Endothelial cell of umbilical vein (primary cell): ENCODE data around the gene SLC6A7. TPM values are rescaled to one million over a fixed set of nuclear protein-coding genes. Genes with fewer than 3 reads are reported as not detected.

Experiments
- BruUV-seq: library from RNA; stranded (reverse); fragments of 400-500 nt; replicated peaks from 2 replicates; lab custom pipeline; 2021; lab: Mats Ljungman, UMichigan
- CTCF ChIA-PET: fragments of 300-600, 350-600 bp; sonication (Branson Sonifier 250); formaldehyde crosslinking; loops from one replicate; lab custom pipeline; 2021; ENCODE audit warnings: antibody characterized with exemption, inconsistent platforms; lab: Charles Lee
- POLR2A ChIA-PET: fragments of 300-600, 350-600 bp; sonication (Branson Sonifier 250); formaldehyde crosslinking; loops from one replicate; lab custom pipeline; 2021; ENCODE audit warnings: antibody characterized with exemption, inconsistent platforms; lab: Charles Lee
- DNase-seq: peaks from one replicate; pipeline ENCODE4 v3.0.0-alpha.2; 2011; ENCODE audit warnings: low read depth, low spot score
- FAIRE-seq: peaks from 2 replicates; lab custom pipeline; 2011; peaks lifted over from hg19 to GRCh38; lab: Jason Lieb, UNC
- H2AFZ ChIP-seq: 2 replicates; pipeline ENCODE4 v1.6.0; 2012; ENCODE audit warnings: low read depth, low read length, control low read depth, inconsistent platforms
- H3K27ac ChIP-seq: 2 replicates; pipeline ENCODE4 v1.5.1; 2011; ENCODE audit warnings: low read depth, mild to moderate bottlenecking, control low read depth, low read length, moderate library complexity; ENCODE audit not compliant: insufficient read depth
- H3K27me3 ChIP-seq, 2 experiments: 2 replicates each; pipeline versions ENCODE4 v1.6.0 to v1.6.1; 2011; ENCODE audit warnings: low read length in 2 of 2, mixed read lengths in 1 of 2; ENCODE audit not compliant: control insufficient read depth in 2 of 2, insufficient read depth in 2 of 2
- H3K36me3 ChIP-seq, 2 experiments: 2 replicates in 1 of 2; 3 replicates in 1 of 2; pipeline ENCODE4 v1.5.1; 2011; ENCODE audit warnings: low read length in 2 of 2, mild to moderate bottlenecking in 1 of 2, moderate library complexity in 1 of 2; ENCODE audit not compliant: control insufficient read depth in 2 of 2, insufficient read depth in 2 of 2; ENCODE audit errors: extremely low read depth in 1 of 2
- H3K4me1 ChIP-seq: 3 replicates; pipeline ENCODE4 v1.5.1; 2011; ENCODE audit warnings: mild to moderate bottlenecking, low read length; ENCODE audit not compliant: control insufficient read depth, insufficient read depth; ENCODE audit errors: extremely low read depth
- H3K4me2 ChIP-seq: 2 replicates; pipeline ENCODE4 v1.6.1; 2011; ENCODE audit warnings: low read length, control low read depth, mixed read lengths; ENCODE audit not compliant: insufficient read depth
- H3K4me3 ChIP-seq, 3 experiments: fragments of 200-600 bp in 1 of 3; sonication (generic), shearing (Covaris generic) in 1 of 3; replicated peaks in 1 of 3; 2 replicates each; pipeline ENCODE4 v1.5.1; 2011 to 2016; ENCODE audit warnings: control low read depth in 3 of 3, low read length in 3 of 3, mild to moderate bottlenecking in 2 of 3, inconsistent platforms in 1 of 3, low read depth in 1 of 3, moderate library complexity in 1 of 3; ENCODE audit not compliant: insufficient read depth in 1 of 3
- H3K79me2 ChIP-seq: 2 replicates; pipeline ENCODE4 v1.6.0; 2012; ENCODE audit warnings: low read length, inconsistent platforms; ENCODE audit not compliant: control insufficient read depth, insufficient read depth
- H3K9ac ChIP-seq: replicated peaks from 2 replicates; pipeline ENCODE3; 2011; ENCODE audit warnings: low read length, control low read depth; ENCODE audit not compliant: insufficient read depth; ENCODE audit errors: extremely low read depth
- H3K9me1 ChIP-seq: replicated peaks from 3 replicates; pipeline ENCODE4 v1.6.0; 2011; ENCODE audit warnings: mild to moderate bottlenecking, low read length; ENCODE audit not compliant: control insufficient read depth, insufficient read depth; ENCODE audit errors: extremely low read depth
- H3K9me3 ChIP-seq: replicated peaks from 2 replicates; pipeline ENCODE4 v1.5.1; 2012; ENCODE audit warnings: low read length, inconsistent platforms; ENCODE audit not compliant: control insufficient read depth, insufficient read depth
- H4K20me1 ChIP-seq: replicated peaks from 2 replicates; pipeline ENCODE3; 2011; ENCODE audit warnings: mild to moderate bottlenecking, low read length; ENCODE audit not compliant: control insufficient read depth, insufficient read depth; ENCODE audit errors: extremely low read depth
- CTCF ChIP-seq, 2 donors: IDR thresholded peaks; 1 replicate in 1 of 2; 2 replicates in 1 of 2; pipeline ENCODE4 v1.5.1; 2011; ENCODE audit warnings: low read length in 2 of 2, mild to moderate bottlenecking in 2 of 2, moderate library complexity in 2 of 2, control low read depth in 1 of 2, inconsistent platforms in 1 of 2, low read depth in 1 of 2; ENCODE audit not compliant: insufficient read depth in 1 of 2; ENCODE audit errors: extremely low read depth in 1 of 2
- EZH2 ChIP-seq: IDR thresholded peaks from 2 replicates; pipeline ENCODE4 v1.6.1; 2012; ENCODE audit warnings: borderline replicate concordance, low read depth, mild to moderate bottlenecking, moderate library complexity, low read length, inconsistent platforms; ENCODE audit not compliant: severe bottlenecking
- FOS ChIP-seq: IDR thresholded peaks from 2 replicates; pipeline ENCODE4 v1.6.1; 2011; ENCODE audit warnings: mild to moderate bottlenecking, low read length, moderate library complexity, borderline replicate concordance; ENCODE audit not compliant: insufficient read depth
- GATA2 ChIP-seq: IDR thresholded peaks from 2 replicates; pipeline ENCODE4 v1.7.0; 2011; ENCODE audit warnings: low read depth, mild to moderate bottlenecking, moderate library complexity, mixed read lengths, low read length; ENCODE audit not compliant: insufficient read length, insufficient read depth
- JUN ChIP-seq: IDR thresholded peaks from 2 replicates; pipeline ENCODE4 v1.6.1; 2011; ENCODE audit warnings: borderline replicate concordance, low read depth; ENCODE audit not compliant: insufficient read length, insufficient read depth
- MAX ChIP-seq: IDR thresholded peaks from 2 replicates; pipeline ENCODE4 v1.6.1; 2011; ENCODE audit not compliant: insufficient read depth, insufficient read length
- MYC ChIP-seq: IDR thresholded peaks from one replicate; pipeline ENCODE4 v1.6.1; 2011; ENCODE audit warnings: mild to moderate bottlenecking, low read depth, low read length
- POLR2A ChIP-seq: IDR thresholded peaks from 2 replicates; pipeline ENCODE4 v1.6.1; 2012; ENCODE audit warnings: low read depth, mild to moderate bottlenecking, control low read depth, low read length
- POLR2AphosphoS5 ChIP-seq: IDR thresholded peaks from 2 replicates; pipeline ENCODE4 v1.6.1; 2012; ENCODE audit warnings: low read depth, mild to moderate bottlenecking, control low read depth, low read length, moderate library complexity; ENCODE audit not compliant: insufficient read depth
- dilution Hi-C: fragments of 300-500 bp; cut with MboI; formaldehyde crosslinking; loops from one replicate; pipeline ENCODE4 v1.15.0; 2019; ENCODE audit warnings: low sequenced_read_pairs; ENCODE audit not compliant: extremely low pct_ligation_motif_present
- intact Hi-C: fragments of 100-400 bp; cut with micrococcal nuclease; formaldehyde crosslinking; loops from one replicate; pipeline ENCODE4 v1.10.0; 2022
- polyA plus RNA-seq, 4 experiments: library from polyadenylated mRNA; depleted of rRNA in 3 of 4; stranded (reverse) in 3 of 4; unstranded in 1 of 4; fragments of >200 nt; gene quantifications; 2 replicates each; pipeline versions ENCODE4 v1.2.1 to v1.2.3, GENCODE V29; 2011 to 2012; ENCODE audit warnings: missing spikeins in 1 of 4
- total RNA-seq: library from RNA; stranded (reverse); gene quantifications from 2 replicates; pipeline ENCODE4 v1.2.3, GENCODE V29; 2021

Gene SLC6A7
- total and polyA plus RNA-seq, 2 donors (not counting 3 experiments of a cell fraction or from before 2014, with no cell fraction given): not detected

GRCh38 chr5:150152636-150153462, 37.0 kb upstream of the SLC6A7 start:
- no peak overlapping the region for H3K9ac ChIP-seq
- no TSS peak for BruUV-seq
- no peak overlapping the region for H2AFZ ChIP-seq
- intact Hi-C loops: no loop called here
- no peaks in the 10 kb centered on the region for H3K9me1 ChIP-seq
- TF ChIP-seq GATA2: no peak
- no peak for TF ChIP-seq MYC
- no peak for TF ChIP-seq MAX
- TF ChIP-seq FOS: no peak
- no peak for TF ChIP-seq CTCF (IDR thresholded peaks at IDR 0.05; ENCODE audit: extremely low read depth in 1 of 2, insufficient read depth in 1 of 2, low read depth in 1 of 2, low read length in 2 of 2)
- TF ChIP-seq POLR2A: no peak
- TF ChIP-seq POLR2AphosphoS5: no peak
- no peak for TF ChIP-seq EZH2
- TF ChIP-seq JUN: no peak
- FAIRE-seq (no peak), DNase-seq (no peak)
- H3K79me2 ChIP-seq: no peaks in the 10 kb centered on the region
- no peaks in the 10 kb centered on the region for H4K20me1 ChIP-seq
- no peak overlapping the region for H3K4me3 ChIP-seq
- no peak overlapping the region for H3K4me2 ChIP-seq
- CTCF ChIA-PET: interaction anchor here (1.1 kb wide), 1 partner anchor 12 kb away, joined by 3 read pairs; no protein-coding TSS in a partner anchor
- dilution Hi-C loops: no loop called here
- peaks cover 5% of the 10 kb centered on the region for H3K4me1 ChIP-seq
- H3K36me3 ChIP-seq: no peaks in the 10 kb centered on the region
- peaks cover 0 to 7% of the 10 kb centered on the region in 2 experiments for H3K27me3 ChIP-seq
- H3K27ac ChIP-seq: no peak overlapping the region
- POLR2A ChIA-PET: no interaction called here
- no peaks in the 10 kb centered on the region for H3K9me3 ChIP-seq
